Measurements from ENCODE around the gene MYBPH.

The MYBPH gene

GRCh38 chr1:203120325-203121153, 55.1 kb downstream of the MYBPH start:
- H3K36me3 ChIP-seq (ENCODE audit: insufficient read depth) = no peaks in the 10 kb centered on the region
- H3K27ac ChIP-seq = no peak overlapping the region
- H4K20me1 ChIP-seq (ENCODE audit: insufficient read depth) = no peaks in the 10 kb centered on the region
- no peaks in the 10 kb centered on the region for H3K4me1 ChIP-seq (ENCODE audit: low read depth, poor library complexity, severe bottlenecking)
- no peak overlapping the region for H3K9ac ChIP-seq
- no peak overlapping the region for H3K4me2 ChIP-seq
- no peak for TF ChIP-seq CTCF (conservative IDR thresholded peaks at IDR 0.05; ENCODE audit: low read depth, low read length)
- H2AFZ ChIP-seq (ENCODE audit: low read depth) = no peak overlapping the region
- no peak overlapping the region for H3K4me3 ChIP-seq (IDR thresholded peaks at IDR 0.05; ENCODE audit: insufficient read depth, low read depth, low read length)
- no peaks in the 10 kb centered on the region for H3K79me2 ChIP-seq (ENCODE audit: insufficient read depth, low read depth)
- peaks cover 25% of the 10 kb centered on the region; the same call in 1 of the 2 replicates for H3K27me3 ChIP-seq (ENCODE audit: insufficient read depth, low read depth)
